Measurements from ENCODE around the gene LRRC51. TPM values are rescaled to one million over a fixed set of nuclear protein-coding genes. Genes with fewer than 3 reads are reported as not detected.

LRRC51 gene
- total and polyA plus RNA-seq, 2 of the 8 experiments (the other 6 are each of a cell fraction or from before 2014, with no cell fraction given): 7.7 to 7.9 TPM

DNA sequence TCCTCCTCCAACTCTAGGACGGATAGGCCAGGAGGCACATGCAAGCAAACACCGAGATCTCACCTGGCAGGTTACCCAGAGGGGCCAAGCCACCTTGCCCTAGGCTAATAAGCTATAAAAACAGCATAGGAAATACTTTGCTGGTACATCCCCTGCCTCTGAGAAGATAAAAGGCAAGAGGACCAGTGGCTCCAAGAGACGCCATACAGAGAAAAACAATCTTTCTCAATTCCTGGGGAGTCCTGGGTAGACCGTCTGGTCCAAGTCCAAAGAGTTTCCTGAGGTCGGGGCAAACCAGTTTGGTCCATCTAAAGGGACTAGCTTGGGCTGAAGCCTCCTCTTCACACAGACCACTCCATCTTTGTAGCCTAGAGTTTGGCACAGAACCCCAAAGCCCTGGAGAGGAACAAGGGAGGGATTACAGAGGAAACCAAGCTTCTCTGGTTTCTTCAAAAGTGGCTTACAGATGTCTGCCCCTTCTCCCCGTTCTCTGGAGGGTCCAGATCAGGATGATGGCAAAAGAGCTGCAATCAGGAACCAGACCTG is 40.7 kb upstream of the LRRC51 start:
- Histone ChIP-seq H2AFZ (ENCODE audit: low read length) (no peak overlapping the region), H4K91ac (replicated peaks; ENCODE audit: insufficient read length, low read length) (peak overlapping the region; percentile 83), H3K18ac (ENCODE audit: extremely low read depth, low read length) (peak overlapping the region; percentile 36; the same call in 1 of the 2 replicates), H3K79me1 (ENCODE audit: low read depth, low read length) (peaks cover 15% of the 10 kb centered on the region), H3K4me2 (ENCODE audit: insufficient read depth in 1 of 2, low read depth in 2 of 2, low read length in 2 of 2) (peak overlapping the region; percentile 73 to 92), H3K4me1 (replicated peaks in 1 of 4; ENCODE audit: control insufficient read depth in 3 of 4, insufficient read depth in 4 of 4, low read length in 3 of 4) (peaks cover 29 to 36% (median 33%) of the 10 kb centered on the region in 4 experiments), H2BK20ac (ENCODE audit: low read length) (no peak overlapping the region), H3K4me3 (ENCODE audit: extremely low read depth in 1 of 4, insufficient read depth in 2 of 4, low read depth in 3 of 4, low read length in 4 of 4) (peak overlapping the region; percentile 34 to 55 (median 42); a peak in 5 of 8 replicates), H3K9me3 (ENCODE audit: insufficient read depth in 2 of 2, low read depth in 1 of 2, low read length in 1 of 2) (no peaks in the 10 kb centered on the region), H3K27me3 (replicated peaks in 1 of 4; ENCODE audit: control insufficient read depth in 3 of 4, extremely low read depth in 1 of 4, insufficient read depth in 3 of 4, low read length in 3 of 4) (no peaks in the 10 kb centered on the region), H4K8ac (ENCODE audit: extremely low read depth, insufficient read depth, low read length) (no peak overlapping the region), H2BK120ac (replicated peaks; ENCODE audit: low read depth, low read length) (peak overlapping the region; percentile 63), H4K20me1 (replicated peaks in 1 of 2; ENCODE audit: control insufficient read depth in 1 of 2, insufficient read depth in 2 of 2, low read length in 2 of 2) (no peaks in the 10 kb centered on the region), H2BK15ac (ENCODE audit: low read length) (no peak overlapping the region), H3K14ac (ENCODE audit: insufficient read length) (peak overlapping the region; percentile 58), H4K5ac (ENCODE audit: insufficient read length, low read depth, low read length) (peak overlapping the region; percentile 24), H2BK12ac (ENCODE audit: low read depth, low read length) (peak overlapping the region; percentile 86), H2BK5ac (ENCODE audit: low read depth, low read length) (peak overlapping the region; percentile 77), H2AK5ac (ENCODE audit: low read depth, low read length) (peak overlapping the region; percentile 57; the same call in 1 of the 2 replicates), H3K27ac (ENCODE audit: low read depth, low read length) (peak overlapping the region; percentile 92), H3K56ac (replicated peaks; ENCODE audit: insufficient read length, low read depth, low read length) (no peak overlapping the region), H3K23me2 (ENCODE audit: low read depth, low read length) (peaks cover 7% of the 10 kb centered on the region), H3K9ac (replicated peaks in 1 of 4; ENCODE audit: extremely low read depth in 1 of 4, low read depth in 3 of 4, low read length in 3 of 4) (peak overlapping the region in 3 of 4 experiments; percentile 70 to 86 (median 74); a peak in 6 of 7 replicates), H3K4ac (replicated peaks; ENCODE audit: insufficient read length, low read depth, low read length) (peak overlapping the region; percentile 69), H3K36me3 (ENCODE audit: control insufficient read depth in 2 of 4, insufficient read depth in 4 of 4, low read length in 3 of 4) (peaks cover 0 to 9% (median 0%) of the 10 kb centered on the region in 4 experiments; a peak in 3 of 8 replicates), H3K23ac (ENCODE audit: insufficient read length) (no peak overlapping the region), H3K79me2 (ENCODE audit: control insufficient read depth in 1 of 2, insufficient read depth in 2 of 2, low read length in 2 of 2) (peaks cover 10 to 71% of the 10 kb centered on the region in 2 experiments; a peak in 3 of 4 replicates)
- TF ChIP-seq POU5F1 (IDR thresholded peaks at IDR 0.05; ENCODE audit: low read depth, low read length) (no peak), RBBP5 (IDR thresholded peaks at IDR 0.05; ENCODE audit: borderline replicate concordance, low read depth, low read length) (0 out of 2 replicates have a peak, but pooled peaks have one; percentile 5), CHD1 (IDR thresholded peaks at IDR 0.05; ENCODE audit: low read depth, low read length) (no peak), NANOG (IDR thresholded peaks at IDR 0.05; ENCODE audit: insufficient read depth, low read depth, low read length, poor library complexity, severe bottlenecking) (no peak), CBX5 (IDR thresholded peaks at IDR 0.05; ENCODE audit: low read depth, low read length) (no peak)
- no peak for FAIRE-seq
- ChIA-PET POLR2A (ENCODE audit: partially characterized antibody) (interaction anchor here (0.7 to 4.8 kb wide), 17 partner anchors 9 to 257 kb away, joined by 3 to 33 read pairs (median 4); partner anchors contain the start of genes ANAPC15 and LRRC51), CTCF (ENCODE audit: partially characterized antibody) (interaction anchor here (0.6 to 4.6 kb wide), 14 partner anchors 8 to 1404 kb away, joined by 3 to 57 read pairs (median 4); no protein-coding TSS in a partner anchor)
- DNase-seq (ENCODE audit: low read depth in 1 of 2, low spot score in 2 of 2): no peak
- WGBS, 2 experiments (ENCODE audit: extremely low coverage in 1 of 2, insufficient coverage in 1 of 2, insufficient read length in 1 of 2, insufficient replicate concordance in 2 of 2, low coverage in 1 of 2, low lambda C conversion rate in 2 of 2, missing lambda C conversion rate in 1 of 2): 82% methylated on average over 6 of the region's 6 CpGs; no CpG with 5 or more reads in 1 of the 2 experiments
